Panc1 (cell line): ENCODE data around the gene LDAF1. TPM values are rescaled to one million over a fixed set of nuclear protein-coding genes. Genes with fewer than 3 reads are reported as not detected.

ENCODE experiments used
- ATAC-seq: fragments of 200-7000 bp; cut with Tn5 transposase; 2 replicates; pipeline ENCODE4 v1.9.1; 2020; ENCODE audit warnings: mild to moderate bottlenecking, moderate library complexity
- BruUV-seq: library from RNA; stranded (reverse); fragments of 400-500 nt; replicated peaks from 2 replicates; lab custom pipeline; 2021; lab: Mats Ljungman, UMichigan
- CTCF ChIA-PET: fragments of 300-600 bp; sonication (Branson Sonifier 250); formaldehyde crosslinking; loops from one replicate; lab custom pipeline; 2022; ENCODE audit warnings: antibody characterized with exemption; lab: Charles Lee
- POLR2A ChIA-PET: fragments of 300-600 bp; sonication (Branson Sonifier 250); formaldehyde crosslinking; loops from one replicate; lab custom pipeline; 2022; ENCODE audit warnings: antibody characterized with exemption; lab: Charles Lee
- DNase-seq: peaks from one replicate; pipeline ENCODE4 v3.0.0-alpha.2; 2010; ENCODE audit warnings: low read depth, low spot score
- H3K27ac ChIP-seq: 2 replicates; pipeline ENCODE4 v1.5.1; 2011; ENCODE audit warnings: mild to moderate bottlenecking, low read length, inconsistent platforms
- H3K27me3 ChIP-seq: fragments of 200-500 bp; sonication (Bioruptor generic); 2 replicates; pipeline ENCODE4 v1.6.0; 2014; ENCODE audit warnings: low read length, inconsistent platforms; ENCODE audit not compliant: control insufficient read depth, insufficient read depth
- H3K36me3 ChIP-seq: fragments of 200-500 bp; sonication (Bioruptor generic); 2 replicates; pipeline ENCODE4 v1.5.1; 2014; ENCODE audit warnings: inconsistent platforms, mild to moderate bottlenecking, low read length, moderate library complexity; ENCODE audit not compliant: control insufficient read depth, insufficient read depth
- H3K4me1 ChIP-seq: 2 replicates; pipeline ENCODE4 v1.5.1; 2011; ENCODE audit warnings: inconsistent platforms, mild to moderate bottlenecking, low read length, moderate library complexity; ENCODE audit not compliant: control insufficient read depth, insufficient read depth
- H3K4me3 ChIP-seq, 2 experiments: 2 replicates each; pipeline ENCODE4 v1.5.1; 2011 to 2012; ENCODE audit warnings: low read depth in 2 of 2, low read length in 2 of 2, mild to moderate bottlenecking in 2 of 2, inconsistent platforms in 1 of 2, moderate library complexity in 1 of 2
- H3K9me3 ChIP-seq: fragments of 200-500 bp; sonication (Bioruptor generic); 2 replicates; pipeline ENCODE4 v1.5.1; 2014; ENCODE audit warnings: low read depth, mild to moderate bottlenecking, inconsistent platforms, low read length, moderate library complexity; ENCODE audit not compliant: control insufficient read depth, insufficient read depth
- POLR2AphosphoS5 ChIP-seq: IDR thresholded peaks from 2 replicates; pipeline ENCODE4 v1.6.1; 2012; ENCODE audit warnings: mild to moderate bottlenecking, low read depth, low read length, moderate library complexity
- SIN3A ChIP-seq: IDR thresholded peaks from 2 replicates; pipeline ENCODE4 v1.6.1; 2012; ENCODE audit warnings: low read depth, mild to moderate bottlenecking, low read length, moderate library complexity, borderline replicate concordance; ENCODE audit not compliant: insufficient read depth
- TCF7L2 ChIP-seq: IDR thresholded peaks from 2 replicates; pipeline ENCODE4 v1.6.1; 2011; ENCODE audit warnings: mild to moderate bottlenecking, low read depth, low read length, inconsistent platforms
- in situ Hi-C: cut with HindIII; loops from 2 replicates; pipeline ENCODE4 v1.10.0; 2016; ENCODE audit warnings: low sequenced_read_pairs, low pct_unique_long_range_greater_than_20kb
- intact Hi-C: fragments of 100-400 bp; cut with micrococcal nuclease; formaldehyde crosslinking; loops from one replicate; pipeline ENCODE4 v1.10.0; 2022; ENCODE audit not compliant: unreplicated experiment
- total RNA-seq: library from RNA; stranded (reverse); gene quantifications from one replicate; pipeline ENCODE4 v1.2.1, GENCODE V29; 2021; ENCODE audit not compliant: unreplicated experiment
- TF ChIP-seq, protein P1 (sequence below): fragments of 450-650 bp; IDR thresholded peaks from 2 replicates; pipeline ENCODE4 v1.5.1; 2017; ENCODE audit warnings: mild to moderate bottlenecking
- TF ChIP-seq, protein P2 (sequence below), 2 experiments: IDR thresholded peaks; 2 replicates each; pipeline ENCODE4 v1.6.1; 2011 to 2012; ENCODE audit warnings: low read depth in 2 of 2, control low read depth in 1 of 2, low read length in 1 of 2, mild to moderate bottlenecking in 1 of 2, moderate library complexity in 1 of 2; ENCODE audit not compliant: insufficient read depth in 1 of 2

Gene LDAF1
- total RNA-seq, 1 experiment from 2014 or later, result 15.2 TPM

DNA sequence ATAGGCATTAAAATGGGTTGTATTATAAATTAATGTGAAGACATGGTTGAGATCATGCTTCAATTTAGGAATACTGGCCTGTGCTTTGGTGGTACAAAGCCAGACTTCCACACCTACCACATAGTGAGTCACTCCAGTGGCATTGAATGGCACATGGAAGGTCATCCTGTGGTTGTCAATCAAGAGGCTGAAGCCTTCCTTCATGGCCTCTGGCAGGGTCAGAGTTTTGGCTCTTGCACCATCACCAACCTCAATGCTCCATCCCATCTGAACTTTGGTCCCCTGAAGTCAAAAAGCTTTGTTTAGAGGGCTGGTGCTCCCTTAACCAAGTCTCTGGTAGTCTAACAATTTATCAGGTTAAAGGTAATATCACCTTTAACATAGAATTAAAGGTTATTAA lies 46.8 kb downstream of the LDAF1 start:
- Histone ChIP-seq H3K9me3 (no peaks in the 10 kb centered on the region), H3K36me3 (no peaks in the 10 kb centered on the region), H3K27me3 (peaks cover 19% of the 10 kb centered on the region), H3K27ac (no peak overlapping the region), H3K4me1 (no peaks in the 10 kb centered on the region), H3K4me3 (no peak overlapping the region)
- ChIA-PET POLR2A (interaction anchor here (0.5 kb wide), 1 partner anchor 53 kb away, joined by 6 read pairs; no protein-coding TSS in a partner anchor), CTCF (no interaction called here)
- TF ChIP-seq, protein P1, sequence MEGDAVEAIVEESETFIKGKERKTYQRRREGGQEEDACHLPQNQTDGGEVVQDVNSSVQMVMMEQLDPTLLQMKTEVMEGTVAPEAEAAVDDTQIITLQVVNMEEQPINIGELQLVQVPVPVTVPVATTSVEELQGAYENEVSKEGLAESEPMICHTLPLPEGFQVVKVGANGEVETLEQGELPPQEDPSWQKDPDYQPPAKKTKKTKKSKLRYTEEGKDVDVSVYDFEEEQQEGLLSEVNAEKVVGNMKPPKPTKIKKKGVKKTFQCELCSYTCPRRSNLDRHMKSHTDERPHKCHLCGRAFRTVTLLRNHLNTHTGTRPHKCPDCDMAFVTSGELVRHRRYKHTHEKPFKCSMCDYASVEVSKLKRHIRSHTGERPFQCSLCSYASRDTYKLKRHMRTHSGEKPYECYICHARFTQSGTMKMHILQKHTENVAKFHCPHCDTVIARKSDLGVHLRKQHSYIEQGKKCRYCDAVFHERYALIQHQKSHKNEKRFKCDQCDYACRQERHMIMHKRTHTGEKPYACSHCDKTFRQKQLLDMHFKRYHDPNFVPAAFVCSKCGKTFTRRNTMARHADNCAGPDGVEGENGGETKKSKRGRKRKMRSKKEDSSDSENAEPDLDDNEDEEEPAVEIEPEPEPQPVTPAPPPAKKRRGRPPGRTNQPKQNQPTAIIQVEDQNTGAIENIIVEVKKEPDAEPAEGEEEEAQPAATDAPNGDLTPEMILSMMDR, result no peak
- no peak for TF ChIP-seq TCF7L2
- no peak for TF ChIP-seq POLR2AphosphoS5
- no peak for TF ChIP-seq SIN3A
- TF ChIP-seq, protein P2, sequence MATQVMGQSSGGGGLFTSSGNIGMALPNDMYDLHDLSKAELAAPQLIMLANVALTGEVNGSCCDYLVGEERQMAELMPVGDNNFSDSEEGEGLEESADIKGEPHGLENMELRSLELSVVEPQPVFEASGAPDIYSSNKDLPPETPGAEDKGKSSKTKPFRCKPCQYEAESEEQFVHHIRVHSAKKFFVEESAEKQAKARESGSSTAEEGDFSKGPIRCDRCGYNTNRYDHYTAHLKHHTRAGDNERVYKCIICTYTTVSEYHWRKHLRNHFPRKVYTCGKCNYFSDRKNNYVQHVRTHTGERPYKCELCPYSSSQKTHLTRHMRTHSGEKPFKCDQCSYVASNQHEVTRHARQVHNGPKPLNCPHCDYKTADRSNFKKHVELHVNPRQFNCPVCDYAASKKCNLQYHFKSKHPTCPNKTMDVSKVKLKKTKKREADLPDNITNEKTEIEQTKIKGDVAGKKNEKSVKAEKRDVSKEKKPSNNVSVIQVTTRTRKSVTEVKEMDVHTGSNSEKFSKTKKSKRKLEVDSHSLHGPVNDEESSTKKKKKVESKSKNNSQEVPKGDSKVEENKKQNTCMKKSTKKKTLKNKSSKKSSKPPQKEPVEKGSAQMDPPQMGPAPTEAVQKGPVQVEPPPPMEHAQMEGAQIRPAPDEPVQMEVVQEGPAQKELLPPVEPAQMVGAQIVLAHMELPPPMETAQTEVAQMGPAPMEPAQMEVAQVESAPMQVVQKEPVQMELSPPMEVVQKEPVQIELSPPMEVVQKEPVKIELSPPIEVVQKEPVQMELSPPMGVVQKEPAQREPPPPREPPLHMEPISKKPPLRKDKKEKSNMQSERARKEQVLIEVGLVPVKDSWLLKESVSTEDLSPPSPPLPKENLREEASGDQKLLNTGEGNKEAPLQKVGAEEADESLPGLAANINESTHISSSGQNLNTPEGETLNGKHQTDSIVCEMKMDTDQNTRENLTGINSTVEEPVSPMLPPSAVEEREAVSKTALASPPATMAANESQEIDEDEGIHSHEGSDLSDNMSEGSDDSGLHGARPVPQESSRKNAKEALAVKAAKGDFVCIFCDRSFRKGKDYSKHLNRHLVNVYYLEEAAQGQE (IDR thresholded peaks at IDR 0.05; ENCODE audit: insufficient read depth in 1 of 2, low read depth in 2 of 2, low read length in 1 of 2), result no peak
- DNase-seq, result no peak
- BruUV-seq, result no TSS peak
- intact Hi-C loops, result no loop called here
- in situ Hi-C loops, result no loop called here
- ATAC-seq, result no peak

DNA sequence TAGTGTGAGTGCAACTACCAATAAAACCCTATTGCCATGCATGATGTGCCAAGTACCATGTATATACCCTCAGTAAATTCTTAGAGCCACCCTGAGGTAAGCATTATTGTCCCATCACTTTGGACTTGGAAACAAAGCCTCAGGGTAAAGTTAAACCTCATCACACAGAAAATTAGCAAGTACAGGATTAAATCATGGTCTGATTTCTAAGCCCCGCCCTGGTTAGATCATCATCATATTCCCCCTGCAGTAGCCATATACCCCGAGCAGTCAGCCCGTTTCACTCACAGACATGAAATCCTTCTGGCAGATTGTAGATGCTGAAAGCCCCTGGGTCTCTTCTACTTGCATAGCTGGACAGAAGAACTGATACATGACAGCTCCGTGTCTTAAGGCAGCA lies 48.1 kb downstream of the LDAF1 start:
- Histone ChIP-seq H3K27me3 (peaks cover 18% of the 10 kb centered on the region), H3K36me3 (no peaks in the 10 kb centered on the region), H3K27ac (no peak overlapping the region), H3K4me1 (no peaks in the 10 kb centered on the region), H3K9me3 (no peaks in the 10 kb centered on the region), H3K4me3 (no peak overlapping the region)
- ChIA-PET POLR2A (interaction anchor here (0.5 kb wide), 1 partner anchor 368 kb away, joined by 3 read pairs; no protein-coding TSS in a partner anchor), CTCF (no interaction called here)
- no peak for ATAC-seq
- BruUV-seq, result no TSS peak
- intact Hi-C loops (no loop called here), in situ Hi-C loops (no loop called here)
- TF ChIP-seq, protein P2 (IDR thresholded peaks at IDR 0.05; ENCODE audit: insufficient read depth in 1 of 2, low read depth in 2 of 2, low read length in 1 of 2), result no peak
- TF ChIP-seq TCF7L2 (no peak), SIN3A (no peak), POLR2AphosphoS5 (no peak)
- TF ChIP-seq, protein P1, result no peak
- no peak for DNase-seq
